ENCODE results near the gene DNER.

DNA sequence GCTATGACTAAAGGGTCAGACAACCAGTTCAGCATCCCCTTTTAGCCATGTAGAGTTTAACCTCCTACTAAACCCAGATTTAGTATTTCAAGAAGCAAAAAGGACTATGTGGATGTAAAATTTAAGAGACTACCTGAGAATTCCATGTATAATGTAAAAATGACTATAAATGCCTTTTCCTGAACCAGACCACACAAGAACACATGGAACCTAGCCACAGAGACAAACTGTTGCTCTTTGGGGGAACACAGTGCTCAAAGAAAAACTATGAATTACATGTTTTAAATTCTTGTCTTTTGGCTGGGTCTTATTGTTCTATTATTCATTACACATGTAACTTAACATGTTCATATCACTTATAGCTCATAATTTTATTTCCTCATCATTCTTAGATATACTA, 192.8 kb downstream of the DNER start:
- TF ChIP-seq, protein P1, sequence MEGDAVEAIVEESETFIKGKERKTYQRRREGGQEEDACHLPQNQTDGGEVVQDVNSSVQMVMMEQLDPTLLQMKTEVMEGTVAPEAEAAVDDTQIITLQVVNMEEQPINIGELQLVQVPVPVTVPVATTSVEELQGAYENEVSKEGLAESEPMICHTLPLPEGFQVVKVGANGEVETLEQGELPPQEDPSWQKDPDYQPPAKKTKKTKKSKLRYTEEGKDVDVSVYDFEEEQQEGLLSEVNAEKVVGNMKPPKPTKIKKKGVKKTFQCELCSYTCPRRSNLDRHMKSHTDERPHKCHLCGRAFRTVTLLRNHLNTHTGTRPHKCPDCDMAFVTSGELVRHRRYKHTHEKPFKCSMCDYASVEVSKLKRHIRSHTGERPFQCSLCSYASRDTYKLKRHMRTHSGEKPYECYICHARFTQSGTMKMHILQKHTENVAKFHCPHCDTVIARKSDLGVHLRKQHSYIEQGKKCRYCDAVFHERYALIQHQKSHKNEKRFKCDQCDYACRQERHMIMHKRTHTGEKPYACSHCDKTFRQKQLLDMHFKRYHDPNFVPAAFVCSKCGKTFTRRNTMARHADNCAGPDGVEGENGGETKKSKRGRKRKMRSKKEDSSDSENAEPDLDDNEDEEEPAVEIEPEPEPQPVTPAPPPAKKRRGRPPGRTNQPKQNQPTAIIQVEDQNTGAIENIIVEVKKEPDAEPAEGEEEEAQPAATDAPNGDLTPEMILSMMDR (IDR thresholded peaks at IDR 0.05), result no peak
- TF ChIP-seq POLR2A (IDR thresholded peaks at IDR 0.05), result no peak
